ENCODE data around the gene DSCAM. TPM values are rescaled to one million over a fixed set of nuclear protein-coding genes. Genes with fewer than 3 reads are reported as not detected.
"Not testable (repeated sequence)": the region's sequence is repeated elsewhere in the genome, so short reads cannot be mapped to it uniquely, and the experiment has no call there.

The DSCAM gene
- total RNA-seq, 3 donors from 2014 or later (not counting 1 experiment from before 2014, with no cell fraction given), result not detected

- Mint-ChIP-seq H3K27ac (no peak overlapping the region), H3K27me3 (ENCODE audit: low read depth in 2 of 2) (peaks cover 0 to 3% of the 10 kb centered on the region in 2 donors), H3K9me3 (peaks cover 3% of the 10 kb centered on the region in 2 donors), H3K36me3 (no peaks in the 10 kb centered on the region), H3K4me1 (no peaks in the 10 kb centered on the region), H3K4me3 (no peak overlapping the region)
- no peaks in the 10 kb centered on the region for H3K9me3 ChIP-seq (ENCODE audit: control insufficient read depth, insufficient read depth, low read length)
- no peak overlapping the region for H3K4me3 ChIP-seq (ENCODE audit: low read length)
- no peak overlapping the region for H3K27ac ChIP-seq (ENCODE audit: low read length)
- 60% methylated on average over 1 of the region's 1 CpG for WGBS (ENCODE audit: insufficient coverage)
- no peak for ATAC-seq
- H3K27me3 ChIP-seq (ENCODE audit: control insufficient read depth, insufficient read depth, low read length), result no peaks in the 10 kb centered on the region
- no peak for DNase-seq
- H3K36me3 ChIP-seq (ENCODE audit: control insufficient read depth, insufficient read depth, low read length), result no peaks in the 10 kb centered on the region
- H3K4me1 ChIP-seq (ENCODE audit: control insufficient read depth, insufficient read depth, low read length), result no peaks in the 10 kb centered on the region
- intact Hi-C loops (cut with micrococcal nuclease), result no loop called here
- no peak for TF ChIP-seq CTCF (IDR thresholded peaks at IDR 0.05)
Observed at GRCh38 chr21:40452548-40452947, 394.4 kb downstream of the DSCAM start.

- H3K4me1 Mint-ChIP-seq, result no peaks in the 10 kb centered on the region
- H3K36me3 Mint-ChIP-seq, result no peaks in the 10 kb centered on the region
- H3K9me3 ChIP-seq (ENCODE audit: control insufficient read depth, insufficient read depth, low read length), result peaks cover 3% of the 10 kb centered on the region
- no peak for TF ChIP-seq CTCF (IDR thresholded peaks at IDR 0.05)
- intact Hi-C loops (cut with micrococcal nuclease), result no loop called here
- no CpG with 5 or more reads among the region's 2 CpGs for WGBS (ENCODE audit: insufficient coverage)
- H3K9me3 Mint-ChIP-seq, result no peaks in the 10 kb centered on the region
- H3K27me3 Mint-ChIP-seq (ENCODE audit: low read depth in 2 of 2), result no peaks in the 10 kb centered on the region
- no peak overlapping the region for H3K4me3 ChIP-seq (ENCODE audit: low read length)
- H3K4me3 Mint-ChIP-seq, result no peak overlapping the region
- ATAC-seq (no peak), DNase-seq (no peak)
- H3K27ac Mint-ChIP-seq, result no peak overlapping the region
- H3K36me3 ChIP-seq (ENCODE audit: control insufficient read depth, insufficient read depth, low read length), result no peaks in the 10 kb centered on the region
- no peaks in the 10 kb centered on the region for H3K27me3 ChIP-seq (ENCODE audit: control insufficient read depth, insufficient read depth, low read length)
- H3K4me1 ChIP-seq (ENCODE audit: control insufficient read depth, insufficient read depth, low read length), result no peaks in the 10 kb centered on the region
- no peak overlapping the region for H3K27ac ChIP-seq (ENCODE audit: low read length)
Observed at GRCh38 chr21:40447016-40447415, 399.9 kb downstream of the DSCAM start.

GRCh38 chr21:40445349-40445921 lies 401.5 kb downstream of the DSCAM start:
- intact Hi-C loops (cut with micrococcal nuclease), result no loop called here

GRCh38 chr21:40439581-40439980 lies 407.4 kb downstream of the DSCAM start:
- H3K27me3 Mint-ChIP-seq (ENCODE audit: low read depth in 2 of 2); H3K4me1 Mint-ChIP-seq; intact Hi-C loops (cut with micrococcal nuclease); H3K4me3 Mint-ChIP-seq; H3K27ac ChIP-seq (ENCODE audit: low read length); H3K9me3 ChIP-seq (ENCODE audit: control insufficient read depth, insufficient read depth, low read length); H3K4me3 ChIP-seq (ENCODE audit: low read length); H3K9me3 Mint-ChIP-seq; H3K4me1 ChIP-seq (ENCODE audit: control insufficient read depth, insufficient read depth, low read length); H3K36me3 ChIP-seq (ENCODE audit: control insufficient read depth, insufficient read depth, low read length); H3K27ac Mint-ChIP-seq; H3K27me3 ChIP-seq (ENCODE audit: control insufficient read depth, insufficient read depth, low read length); ATAC-seq; DNase-seq; H3K36me3 Mint-ChIP-seq: not testable (repeated sequence)
- 36% methylated on average over 1 of the region's 2 CpGs for WGBS (ENCODE audit: insufficient coverage)

More at GRCh38 chr21:40445349-40445921, 401.5 kb downstream of the DSCAM start:
- Histone ChIP-seq H3K27ac (ENCODE audit: low read length) (no peak overlapping the region), H3K4me3 (ENCODE audit: low read length) (no peak overlapping the region), H3K4me1 (ENCODE audit: control insufficient read depth, insufficient read depth, low read length) (no peaks in the 10 kb centered on the region), H3K27me3 (ENCODE audit: control insufficient read depth, insufficient read depth, low read length) (no peaks in the 10 kb centered on the region), H3K36me3 (ENCODE audit: control insufficient read depth, insufficient read depth, low read length) (no peaks in the 10 kb centered on the region), H3K9me3 (ENCODE audit: control insufficient read depth, insufficient read depth, low read length) (peaks cover 3% of the 10 kb centered on the region)
- no peak overlapping the region for H3K27ac Mint-ChIP-seq
- H3K4me3 Mint-ChIP-seq, result no peak overlapping the region
- DNase-seq (no peak), ATAC-seq (no peak)
- H3K9me3 Mint-ChIP-seq, result no peaks in the 10 kb centered on the region
- WGBS (ENCODE audit: insufficient coverage), result 77% methylated on average over 2 of the region's 2 CpGs
- H3K36me3 Mint-ChIP-seq, result no peaks in the 10 kb centered on the region
- no peaks in the 10 kb centered on the region for H3K4me1 Mint-ChIP-seq
- no peak for TF ChIP-seq CTCF (IDR thresholded peaks at IDR 0.05)
- H3K27me3 Mint-ChIP-seq (ENCODE audit: low read depth in 2 of 2), result no peaks in the 10 kb centered on the region

Measured in natural killer cell (primary cell).